Body of pancreas (tissue), 4 donors: ENCODE data around the gene NUP188. TPM values are rescaled to one million over a fixed set of nuclear protein-coding genes. Genes with fewer than 3 reads are reported as not detected.

Experiments used
- ATAC-seq: fragments of 150-250 bp; one replicate; pipeline ENCODE4 v1.9.1; 2016
- DNase-seq, 4 donors: peaks; one replicate each; pipeline ENCODE4 v3.0.0-alpha.2; 2019
- H3K27ac ChIP-seq, 4 donors: fragments of 200-600 bp; sonication (generic); 1 replicate in 3 of 4; 2 replicates in 1 of 4; pipeline versions ENCODE4 v1.5.1 to v1.6.1; 2016 to 2019; ENCODE audit warnings: mild to moderate bottlenecking in 1 of 4, mixed read lengths in 1 of 4, moderate library complexity in 1 of 4
- H3K27me3 ChIP-seq, 2 donors: fragments of 200-600 bp; sonication (generic); one replicate each; pipeline ENCODE4 v1.6.0; 2016; ENCODE audit warnings: mild to moderate bottlenecking in 1 of 2
- H3K36me3 ChIP-seq, 2 donors: fragments of 200-600 bp; sonication (generic); replicated peaks in 1 of 2; 2 replicates each; pipeline ENCODE4 v1.5.1; 2016; ENCODE audit warnings: low read depth in 2 of 2; ENCODE audit not compliant: insufficient read depth in 1 of 2
- H3K4me1 ChIP-seq: fragments of 200-600 bp; sonication (generic); one replicate; pipeline ENCODE4 v1.6.0; 2016
- H3K4me3 ChIP-seq, 2 donors: fragments of 200-600 bp; sonication (generic); 1 replicate in 1 of 2; 2 replicates in 1 of 2; pipeline ENCODE4 v1.5.1; 2016 to 2019
- H3K9me3 ChIP-seq, 3 donors: fragments of 200-600 bp; sonication (generic); 1 replicate in 2 of 3; 2 replicates in 1 of 3; pipeline ENCODE4 v1.5.1; 2016
- CTCF ChIP-seq, 7 experiments: fragments of 450-650 bp in 4 of 7; fragments of 200-600 bp in 3 of 7; sonication (generic) in 3 of 7; IDR thresholded peaks; one replicate each; pipeline ENCODE4 v1.5.1; 2016 to 2019; ENCODE audit warnings: antibody characterized with exemption in 7 of 7
- POLR2A ChIP-seq, 3 donors: fragments of 450-650 bp; IDR thresholded peaks; one replicate each; pipeline ENCODE4 v1.6.1; 2016; ENCODE audit warnings: antibody characterized with exemption in 3 of 3, mild to moderate bottlenecking in 2 of 3
- WGBS, 2 donors: methylation state at CpG; one replicate each; pipeline ENCODE4 v1.1.5; 2017; 5-methylcytosine and 5-hydroxymethylcytosine counted together
- intact Hi-C: fragments of 100-400 bp; cut with DNase I; formaldehyde crosslinking; loops from one replicate; pipeline ENCODE4 v1.15.1; 2023
- total RNA-seq, 2 donors: library from RNA; depleted of rRNA; stranded (reverse); fragments of >200 nt; gene quantifications; one replicate each; pipeline ENCODE4 v1.1.0, GENCODE V29; 2016

Gene NUP188
- total RNA-seq, 2 donors from 2014 or later = 15.2 to 18.9 TPM

GRCh38 chr9:128913048-128913900 lies 34.2 kb upstream of the NUP188 start:
- no peak for DNase-seq
- Histone ChIP-seq H3K9me3 (no peaks in the 10 kb centered on the region), H3K4me3 (no peak overlapping the region), H3K27me3 (no peaks in the 10 kb centered on the region), H3K27ac (peak overlapping the region in 3 of 4 donors; percentile 2 to 42 (median 28)), H3K36me3 (peaks cover 0 to 3% of the 10 kb centered on the region in 2 donors), H3K4me1 (peaks cover 71% of the 10 kb centered on the region)
- WGBS, 2 donors = 78 to 81% methylated on average over 13 to 15 of the region's 15 CpGs
- TF ChIP-seq POLR2A (IDR thresholded peaks at IDR 0.05) = no peak
- no peak for TF ChIP-seq CTCF (IDR thresholded peaks at IDR 0.05)
- intact Hi-C loops = no loop called here
- no peak for ATAC-seq

- TF ChIP-seq POLR2A (IDR thresholded peaks at IDR 0.05) = no peak
- no peak for TF ChIP-seq CTCF (IDR thresholded peaks at IDR 0.05)
- no peak overlapping the region for H3K4me3 ChIP-seq
- peak overlapping the region in 3 of 4 donors; percentile 28 to 95 (median 89) for H3K27ac ChIP-seq
- no peak for DNase-seq
- no peak for ATAC-seq
- no peaks in the 10 kb centered on the region for H3K27me3 ChIP-seq
- intact Hi-C loops = no loop called here
- no peaks in the 10 kb centered on the region for H3K36me3 ChIP-seq
- H3K9me3 ChIP-seq = no peaks in the 10 kb centered on the region
- WGBS, 2 donors = 71 to 72% methylated on average over 12 to 22 of the region's 23 CpGs
- H3K4me1 ChIP-seq = peaks cover 80% of the 10 kb centered on the region
Observed at GRCh38 chr9:128913995-128914772, 33.3 kb upstream of the NUP188 start.

- 45% methylated on average over 16 of the region's 18 CpGs; no CpG with 5 or more reads in 1 of the 2 donors for WGBS, 2 donors
- DNase-seq = peak; percentile 54 to 73 (median 68)
- peaks cover 93% of the 10 kb centered on the region for H3K4me1 ChIP-seq
- TF ChIP-seq CTCF (IDR thresholded peaks at IDR 0.05) = no peak
- peak; percentile 30 to 51 (median 46) for TF ChIP-seq POLR2A (IDR thresholded peaks at IDR 0.05)
- H3K27me3 ChIP-seq = no peaks in the 10 kb centered on the region
- H3K4me3 ChIP-seq = peak overlapping the region; percentile 13 to 18
- intact Hi-C loops = no loop called here
- peak; percentile 26 for ATAC-seq
- H3K36me3 ChIP-seq = no peaks in the 10 kb centered on the region
- H3K27ac ChIP-seq = peak overlapping the region; percentile 89 to 95 (median 92)
- no peaks in the 10 kb centered on the region for H3K9me3 ChIP-seq
Observed at GRCh38 chr9:128916204-128916603, 31.3 kb upstream of the NUP188 start.

GRCh38 chr9:128916745-128917144 lies 30.8 kb upstream of the NUP188 start:
- Histone ChIP-seq H3K4me3 (peak overlapping the region in 1 of 2 donors; percentile 18), H3K27me3 (no peaks in the 10 kb centered on the region), H3K27ac (peak overlapping the region; percentile 89 to 95 (median 92)), H3K9me3 (no peaks in the 10 kb centered on the region), H3K36me3 (no peaks in the 10 kb centered on the region), H3K4me1 (peaks cover 93% of the 10 kb centered on the region)
- intact Hi-C loops = no loop called here
- TF ChIP-seq CTCF (IDR thresholded peaks at IDR 0.05) (no peak), POLR2A (IDR thresholded peaks at IDR 0.05) (no peak)
- DNase-seq = no peak
- WGBS, 2 donors = 60 to 69% methylated on average over 11 of the region's 11 CpGs
- peak; percentile 4 for ATAC-seq
